Prostate gland (tissue), 2 donors: ENCODE data around the gene ALAD.

Experiments
- CTCF ChIP-seq, 4 experiments: fragments of 200-600 bp in 2 of 4; fragments of 450-650 bp in 2 of 4; sonication (generic) in 2 of 4; IDR thresholded peaks; 1 replicate in 3 of 4; 2 replicates in 1 of 4; pipeline ENCODE4 v1.5.1; 2016 to 2019; ENCODE audit warnings: antibody characterized with exemption in 4 of 4, mild to moderate bottlenecking in 2 of 4, moderate library complexity in 2 of 4
- POLR2A ChIP-seq: fragments of 450-650 bp; IDR thresholded peaks from one replicate; pipeline ENCODE4 v1.6.1; 2016; ENCODE audit warnings: antibody characterized with exemption, mild to moderate bottlenecking
- POLR2AphosphoS5 ChIP-seq: sonication (generic); formaldehyde crosslinking; IDR thresholded peaks from one replicate; pipeline ENCODE4 v1.6.1; 2017; ENCODE audit warnings: antibody characterized with exemption

- TF ChIP-seq CTCF (IDR thresholded peaks at IDR 0.05) (no peak), POLR2AphosphoS5 (no peak), POLR2A (no peak)
Measured at GRCh38 chr9:113356686-113357292, 44.3 kb downstream of the ALAD start.
